SU-DHL-6 (cell line): ENCODE results near the gene TTC32.

ENCODE experiments used
- H2AFZ ChIP-seq: fragments of 200-600 bp; sonication (generic); 2 replicates; pipeline ENCODE4 v1.6.1; 2014; ENCODE audit warnings: low read depth, mild to moderate bottlenecking, moderate library complexity, mixed read lengths, antibody characterized with exemption, low read length; ENCODE audit not compliant: severe bottlenecking
- H3F3A ChIP-seq: fragments of 200-600 bp; shearing (Covaris generic); 2 replicates; pipeline ENCODE4 v1.6.0; 2016; ENCODE audit warnings: antibody characterized with exemption, mild to moderate bottlenecking; ENCODE audit not compliant: insufficient read depth
- H3K27ac ChIP-seq: fragments of 200-600 bp; sonication (generic); 2 replicates; pipeline ENCODE4 v1.5.1; 2016; ENCODE audit warnings: low read depth, mild to moderate bottlenecking, low read length, moderate library complexity, mixed read lengths
- H3K27me3 ChIP-seq: fragments of 200-600 bp; sonication (generic), shearing (Covaris generic); 2 replicates; pipeline ENCODE4 v1.6.0; 2014; ENCODE audit warnings: mild to moderate bottlenecking, low read length
- H3K36me3 ChIP-seq: fragments of 200-600 bp; sonication (generic); 2 replicates; pipeline ENCODE4 v1.6.1; 2014; ENCODE audit warnings: mild to moderate bottlenecking, low read length, mixed read lengths
- H3K4me2 ChIP-seq: fragments of 300-600, 200-600 bp; shearing (Covaris generic), sonication (generic); 2 replicates; pipeline ENCODE4 v1.6.0; 2014; ENCODE audit warnings: low read length, low read depth, mild to moderate bottlenecking; ENCODE audit not compliant: poor library complexity, severe bottlenecking
- H3K4me3 ChIP-seq: fragments of 200-600 bp; sonication (generic); 2 replicates; pipeline ENCODE4 v1.5.1; 2014; ENCODE audit warnings: antibody characterized with exemption, low read length, mild to moderate bottlenecking, mixed read lengths; ENCODE audit not compliant: insufficient read depth, poor library complexity, severe bottlenecking
- H3K79me2 ChIP-seq: fragments of 200-600 bp; sonication (generic); 2 replicates; pipeline ENCODE4 v1.6.1; 2014; ENCODE audit warnings: mild to moderate bottlenecking, low read length, moderate library complexity; ENCODE audit not compliant: insufficient read depth
- H3K9ac ChIP-seq: fragments of 200-600 bp; sonication (generic); 2 replicates; pipeline ENCODE4 v1.7.0; 2014; ENCODE audit warnings: mild to moderate bottlenecking, low read length
- H3K9me2 ChIP-seq: fragments of 200-600 bp; sonication (generic); replicated peaks from 2 replicates; pipeline ENCODE4 v1.6.1; 2014; ENCODE audit warnings: low read length; ENCODE audit not compliant: insufficient read depth
- H3K9me3 ChIP-seq: fragments of 200-600 bp; sonication (generic); 2 replicates; pipeline ENCODE4 v1.6.1; 2014; ENCODE audit warnings: low read length, mixed read lengths; ENCODE audit not compliant: insufficient read depth
- H4K20me1 ChIP-seq: fragments of 200-600 bp; sonication (generic); 2 replicates; pipeline ENCODE4 v1.6.1; 2014; ENCODE audit warnings: low read depth, mild to moderate bottlenecking, antibody characterized with exemption, low read length, moderate library complexity, mixed read lengths
- EZH2phosphoT487 ChIP-seq: fragments of 200-600 bp; sonication (generic), shearing (Covaris generic); conservative IDR thresholded peaks from 2 replicates; pipeline ENCODE4 v1.6.1; 2018; ENCODE audit warnings: mild to moderate bottlenecking, antibody characterized with exemption, low read length, moderate library complexity, mixed read lengths
- TF ChIP-seq, protein P1 (sequence below): fragments of 200-600 bp; sonication (generic); IDR thresholded peaks from one replicate; pipeline ENCODE4 v1.5.1; 2017; ENCODE audit warnings: antibody characterized with exemption, mild to moderate bottlenecking, low read length, moderate library complexity; ENCODE audit not compliant: insufficient read depth, poor library complexity, severe bottlenecking

The TTC32 gene

DNA sequence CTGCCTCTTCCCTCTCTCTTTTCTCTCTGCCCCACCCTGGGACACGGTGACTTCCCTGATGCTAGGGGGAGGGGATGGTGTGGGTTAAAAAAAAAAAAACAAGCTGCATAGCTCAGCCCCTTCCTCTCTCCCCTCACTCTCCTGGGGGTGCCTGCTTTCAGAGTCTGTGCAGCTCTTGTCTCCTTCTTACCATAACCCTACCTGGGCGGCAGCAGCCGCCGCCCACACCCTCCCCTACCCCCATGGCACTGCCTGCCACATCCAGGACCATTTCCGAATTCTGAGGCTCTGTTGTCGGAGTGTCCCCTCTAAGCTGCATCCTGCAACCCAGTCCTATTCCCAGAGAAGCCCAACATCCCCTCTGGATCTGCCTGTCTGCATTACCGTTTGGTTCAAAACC, 16.0 kb downstream of the TTC32 start:
- Histone ChIP-seq H3K4me3 (no peak overlapping the region), H2AFZ (no peak overlapping the region), H3K27me3 (no peaks in the 10 kb centered on the region), H3F3A (no peaks in the 10 kb centered on the region), H4K20me1 (no peaks in the 10 kb centered on the region; the same call in 1 of the 2 replicates), H3K9ac (no peak overlapping the region), H3K4me2 (no peak overlapping the region), H3K27ac (no peak overlapping the region), H3K36me3 (no peaks in the 10 kb centered on the region), H3K9me2 (no peaks in the 10 kb centered on the region), H3K9me3 (no peaks in the 10 kb centered on the region), H3K79me2 (no peaks in the 10 kb centered on the region)
- TF ChIP-seq, protein P1, sequence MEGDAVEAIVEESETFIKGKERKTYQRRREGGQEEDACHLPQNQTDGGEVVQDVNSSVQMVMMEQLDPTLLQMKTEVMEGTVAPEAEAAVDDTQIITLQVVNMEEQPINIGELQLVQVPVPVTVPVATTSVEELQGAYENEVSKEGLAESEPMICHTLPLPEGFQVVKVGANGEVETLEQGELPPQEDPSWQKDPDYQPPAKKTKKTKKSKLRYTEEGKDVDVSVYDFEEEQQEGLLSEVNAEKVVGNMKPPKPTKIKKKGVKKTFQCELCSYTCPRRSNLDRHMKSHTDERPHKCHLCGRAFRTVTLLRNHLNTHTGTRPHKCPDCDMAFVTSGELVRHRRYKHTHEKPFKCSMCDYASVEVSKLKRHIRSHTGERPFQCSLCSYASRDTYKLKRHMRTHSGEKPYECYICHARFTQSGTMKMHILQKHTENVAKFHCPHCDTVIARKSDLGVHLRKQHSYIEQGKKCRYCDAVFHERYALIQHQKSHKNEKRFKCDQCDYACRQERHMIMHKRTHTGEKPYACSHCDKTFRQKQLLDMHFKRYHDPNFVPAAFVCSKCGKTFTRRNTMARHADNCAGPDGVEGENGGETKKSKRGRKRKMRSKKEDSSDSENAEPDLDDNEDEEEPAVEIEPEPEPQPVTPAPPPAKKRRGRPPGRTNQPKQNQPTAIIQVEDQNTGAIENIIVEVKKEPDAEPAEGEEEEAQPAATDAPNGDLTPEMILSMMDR, result no peak
- TF ChIP-seq EZH2phosphoT487, result no peak

DNA sequence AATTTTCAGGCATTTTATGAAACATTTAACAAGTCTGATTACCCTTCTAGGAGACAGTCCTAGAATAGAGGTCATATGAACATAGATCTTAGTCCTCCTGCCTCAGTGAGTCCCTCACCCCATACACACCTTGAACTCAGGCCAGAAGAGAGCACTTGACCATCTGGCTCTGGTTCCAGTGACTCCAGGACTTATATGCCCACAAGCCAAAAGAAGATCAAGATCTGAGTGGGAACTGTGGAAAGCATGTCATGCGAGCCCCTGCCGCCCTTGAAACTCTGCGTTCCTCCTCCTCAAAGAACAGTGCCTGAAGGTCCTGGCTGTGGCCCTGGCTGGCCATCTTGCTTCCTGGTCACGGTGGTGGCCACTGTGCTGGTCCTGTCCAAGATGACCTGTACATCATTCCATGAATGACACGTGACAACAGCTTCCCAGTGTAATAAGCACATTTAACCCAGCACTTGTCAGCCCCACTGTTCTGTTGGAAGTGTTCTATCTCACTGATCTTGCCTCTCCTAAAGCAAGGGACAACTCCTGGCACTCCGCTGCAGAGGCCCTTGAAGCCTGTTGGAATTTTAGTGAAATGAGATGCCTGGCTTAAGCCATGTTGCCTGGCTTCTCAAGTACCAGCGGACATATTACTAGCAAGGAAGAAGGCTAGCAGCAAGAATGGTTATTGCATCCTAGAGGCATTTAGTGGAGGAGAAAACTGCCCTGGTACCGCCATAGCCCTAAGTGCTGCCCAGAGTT, 17.6 kb downstream of the TTC32 start:
- no peaks in the 10 kb centered on the region for H4K20me1 ChIP-seq
- TF ChIP-seq, protein P1, result no peak
- TF ChIP-seq EZH2phosphoT487, result no peak
- no peak overlapping the region for H3K4me3 ChIP-seq
- H3K27me3 ChIP-seq, result no peaks in the 10 kb centered on the region
- H3K4me2 ChIP-seq, result no peak overlapping the region
- H3K79me2 ChIP-seq, result no peaks in the 10 kb centered on the region
- no peak overlapping the region for H2AFZ ChIP-seq
- H3K27ac ChIP-seq, result no peak overlapping the region
- no peaks in the 10 kb centered on the region for H3K36me3 ChIP-seq
- no peaks in the 10 kb centered on the region for H3F3A ChIP-seq
- no peaks in the 10 kb centered on the region for H3K9me2 ChIP-seq
- no peak overlapping the region for H3K9ac ChIP-seq
- no peaks in the 10 kb centered on the region for H3K9me3 ChIP-seq

DNA sequence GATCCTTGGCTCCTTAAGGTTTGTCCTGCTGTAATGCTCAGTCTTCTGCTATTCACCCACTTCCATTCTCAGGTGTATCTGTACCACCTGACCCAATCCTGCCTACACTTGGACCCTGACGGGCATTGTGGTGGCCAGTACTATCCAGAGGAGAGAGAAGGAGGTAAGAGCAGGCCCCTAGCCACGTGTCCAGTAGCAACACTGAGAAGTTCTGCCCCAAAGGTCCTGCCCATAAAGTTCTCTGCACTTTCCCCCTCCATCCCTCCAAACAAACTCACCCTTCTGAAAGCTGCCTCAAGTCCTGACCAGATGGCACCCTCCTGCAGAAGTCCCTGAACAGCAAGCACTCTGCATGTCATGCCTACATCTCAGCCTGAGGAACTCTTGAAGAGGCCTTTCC, 18.3 kb downstream of the TTC32 start:
- TF ChIP-seq, protein P1, result no peak
- no peak for TF ChIP-seq EZH2phosphoT487
- Histone ChIP-seq H3K4me3 (no peak overlapping the region), H3K9me3 (no peaks in the 10 kb centered on the region), H3F3A (no peaks in the 10 kb centered on the region), H4K20me1 (no peaks in the 10 kb centered on the region), H3K79me2 (no peaks in the 10 kb centered on the region), H3K27ac (no peak overlapping the region), H3K9me2 (no peaks in the 10 kb centered on the region), H2AFZ (no peak overlapping the region), H3K9ac (no peak overlapping the region), H3K36me3 (no peaks in the 10 kb centered on the region), H3K4me2 (no peak overlapping the region), H3K27me3 (no peaks in the 10 kb centered on the region)
